ENCODE measurements around the gene NOL12.
"Not testable (repeated sequence)": the region's sequence is repeated elsewhere in the genome, so short reads cannot be mapped to it uniquely, and the experiment has no call there.

The NOL12 gene

GRCh38 chr22:37717235-37717634 is 31.1 kb downstream of the NOL12 start:
- not testable (repeated sequence) for DNase-seq

GRCh38 chr22:37717746-37718305 is 31.7 kb downstream of the NOL12 start:
- DNase-seq: not testable (repeated sequence)

- no peak for DNase-seq
Measured at GRCh38 chr22:37725551-37726240, 39.6 kb downstream of the NOL12 start.

DNA sequence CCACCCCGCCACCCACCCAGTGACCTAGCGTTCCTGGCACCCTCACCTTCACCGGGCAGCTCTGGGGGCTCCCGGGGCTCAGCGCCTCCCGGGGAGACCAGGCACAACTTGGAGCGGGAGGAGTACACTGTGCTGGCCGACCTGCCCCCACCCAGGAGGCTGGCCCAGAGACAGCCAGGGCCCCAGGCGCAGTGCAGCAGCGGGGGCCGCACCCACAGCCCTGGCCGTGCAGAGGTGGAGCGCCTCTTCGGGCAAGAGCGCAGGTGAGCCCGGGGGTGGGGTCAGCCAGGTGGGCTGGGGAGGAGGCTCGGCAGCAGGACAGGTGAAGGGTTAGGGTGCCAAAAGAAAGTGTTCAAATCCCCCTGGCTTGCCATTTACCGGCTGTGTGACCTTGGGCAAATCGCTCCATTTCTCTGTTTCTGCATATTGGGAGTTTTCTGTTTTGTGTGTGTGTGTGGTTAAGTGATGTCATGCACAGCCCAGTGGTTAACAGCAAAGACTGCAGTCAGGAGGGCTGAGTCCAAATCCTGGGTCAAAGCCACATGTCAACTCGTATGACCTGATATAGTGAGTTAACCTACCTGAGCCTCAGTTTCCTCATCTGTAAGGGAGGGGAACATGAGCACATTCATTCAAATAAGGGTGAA is 40.2 kb downstream of the NOL12 start:
- DNase-seq: no peak

DNA sequence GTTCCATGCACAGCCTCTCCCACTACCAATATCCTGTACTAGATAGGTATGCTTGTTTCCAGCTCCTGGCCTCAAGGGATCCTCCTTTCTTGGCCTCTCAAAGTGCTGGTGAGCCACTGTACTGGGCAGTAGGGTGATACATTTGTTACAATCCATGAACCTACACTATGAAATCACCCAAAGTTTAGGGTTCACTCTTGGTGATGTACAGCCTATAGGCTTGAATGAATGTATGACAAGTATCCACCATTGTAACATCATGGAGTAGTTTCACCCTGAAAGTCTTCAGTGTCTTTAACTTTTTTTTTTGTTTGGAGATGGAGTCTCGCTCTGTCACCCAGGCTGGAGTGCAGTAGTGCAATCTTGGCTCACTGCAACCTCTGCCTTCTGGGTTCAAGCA is 42.5 kb downstream of the NOL12 start:
- no peak for DNase-seq

DNA sequence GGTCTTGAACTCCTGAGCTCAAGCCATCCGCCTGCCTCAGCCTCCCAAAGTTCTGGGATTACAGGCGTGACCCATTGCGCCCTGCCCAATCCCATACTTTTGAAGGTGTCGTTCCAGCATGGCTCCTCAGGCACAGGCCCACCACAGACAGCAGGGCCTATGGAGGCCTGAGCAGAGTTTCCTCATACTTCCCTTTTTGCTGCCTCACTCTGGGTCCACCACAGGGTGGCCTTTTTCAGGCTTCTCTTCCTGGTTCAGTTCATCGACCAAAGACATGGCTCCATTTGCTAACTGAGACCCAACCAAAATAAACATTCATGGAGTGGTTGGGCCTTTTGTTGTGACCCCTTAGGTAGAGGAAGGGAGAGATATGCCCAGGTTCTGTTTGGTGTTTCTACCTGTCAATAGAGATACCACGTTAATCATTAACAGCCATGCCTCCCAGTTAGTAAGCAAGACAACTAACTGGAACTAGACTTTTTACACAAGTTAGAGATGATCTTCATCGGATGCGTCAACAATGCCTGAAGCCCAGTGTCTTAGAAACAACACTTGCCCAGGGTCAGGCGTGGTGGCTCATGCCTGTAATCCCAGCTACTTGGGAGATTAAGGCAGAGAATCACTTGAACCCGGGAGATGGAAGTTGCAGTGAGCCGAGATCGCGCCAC is 45.8 kb downstream of the NOL12 start:
- DNase-seq: no peak

DNA sequence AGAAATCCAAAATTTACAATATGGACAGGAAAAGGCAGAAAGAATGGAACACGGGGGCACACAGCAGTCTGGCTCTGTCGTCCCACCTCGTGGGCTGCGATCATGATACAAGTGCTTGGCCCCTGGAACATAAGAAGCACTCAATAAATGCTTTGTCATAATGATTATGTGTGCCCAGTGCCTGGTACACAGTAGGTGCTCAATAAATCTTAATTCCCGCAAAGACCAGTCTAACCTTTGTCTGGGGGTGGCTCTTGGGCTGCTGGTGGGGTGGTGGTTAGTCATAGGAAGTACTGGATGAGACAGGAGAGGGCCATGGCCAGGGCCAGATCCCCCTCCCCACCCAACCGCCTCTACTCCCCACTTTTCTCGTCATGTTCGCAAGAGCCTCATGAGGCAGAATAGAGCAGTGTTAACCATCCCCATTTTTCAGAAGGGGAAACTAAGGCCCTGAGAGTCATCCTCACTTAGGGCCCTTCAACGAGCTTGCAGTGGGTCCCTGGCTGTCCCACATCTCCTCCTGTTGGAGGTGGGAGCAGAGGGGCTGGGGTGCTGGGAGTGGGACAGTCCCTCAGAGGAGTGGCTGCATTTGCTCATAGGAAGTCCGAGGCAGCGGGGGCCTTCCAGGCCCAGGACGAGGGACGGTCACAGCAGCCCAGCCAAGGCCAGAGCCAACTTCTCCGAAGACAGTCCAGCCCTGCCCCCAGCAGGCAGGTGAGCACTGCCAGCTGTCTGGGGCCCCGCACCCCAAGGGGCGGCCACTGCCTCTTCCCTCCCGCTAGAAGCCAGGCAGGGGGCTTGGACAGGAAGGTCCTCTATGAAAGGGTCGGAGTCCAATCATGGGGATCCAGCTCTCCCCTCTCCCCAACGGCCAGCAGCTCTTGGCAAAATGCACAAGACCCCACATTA is 46.8 kb downstream of the NOL12 start:
- no peak for DNase-seq

- DNase-seq: no peak
Measured at GRCh38 chr22:37733625-37734401, 47.7 kb downstream of the NOL12 start.

GRCh38 chr22:37734402-37734700 is 48.2 kb downstream of the NOL12 start:
- no peak for DNase-seq

DNA sequence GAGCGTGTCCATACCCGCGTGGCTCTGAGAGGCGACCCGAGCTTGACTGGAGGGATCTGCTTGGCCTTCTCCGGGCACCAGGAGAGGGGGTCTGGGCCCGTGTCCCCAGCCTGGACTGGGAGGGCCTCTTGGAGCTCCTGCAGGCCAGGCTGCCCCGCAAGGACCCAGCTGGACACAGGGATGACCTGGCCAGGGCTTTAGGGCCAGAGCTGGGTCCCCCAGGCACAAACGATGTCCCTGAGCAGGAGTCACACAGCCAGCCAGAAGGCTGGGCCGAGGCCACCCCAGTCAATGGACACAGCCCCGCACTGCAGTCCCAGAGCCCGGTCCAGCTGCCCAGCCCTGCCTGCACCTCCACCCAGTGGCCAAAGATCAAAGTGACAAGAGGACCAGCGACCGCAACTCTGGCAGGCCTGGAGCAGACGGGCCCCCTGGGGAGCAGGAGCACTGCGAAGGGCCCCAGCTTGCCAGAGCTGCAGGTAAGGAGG is 48.9 kb downstream of the NOL12 start:
- DNase-seq: no peak

- no peak for DNase-seq
Measured at GRCh38 chr22:37739035-37739434, 52.9 kb downstream of the NOL12 start.

- DNase-seq: peak; percentile 50
Measured at GRCh38 chr22:37739611-37740049, 53.5 kb downstream of the NOL12 start.

GRCh38 chr22:37740455-37741311 is 54.5 kb downstream of the NOL12 start:
- no peak for DNase-seq

- DNase-seq: peak; percentile 34
Measured at GRCh38 chr22:37741312-37741795, 55.2 kb downstream of the NOL12 start.

GRCh38 chr22:37742376-37743171 is 56.4 kb downstream of the NOL12 start:
- no peak for DNase-seq

Data from CD4-positive, alpha-beta T cell treated with Interferon gamma for 1 hour (primary cell).